Smooth muscle cell (in vitro differentiated cells): ENCODE results near the gene NDST1. TPM values are rescaled to one million over a fixed set of nuclear protein-coding genes. Genes with fewer than 3 reads are reported as not detected.

Experiments
- DNase-seq: peaks from one replicate; lab custom pipeline; 2025; ENCODE audit not compliant: unreplicated experiment; lab: John Stamatoyannopoulos, UW
- H2AFZ ChIP-seq: fragments of 200-600 bp; sonication (generic); 2 replicates; pipeline ENCODE4 v1.6.0; 2016; ENCODE audit warnings: antibody characterized with exemption, low read depth, mild to moderate bottlenecking
- H3F3A ChIP-seq: fragments of 200-600 bp; sonication (generic); 2 replicates; pipeline ENCODE4 v1.6.0; 2017; ENCODE audit warnings: antibody characterized with exemption, low read depth
- H3K27ac ChIP-seq: fragments of 200-600 bp; sonication (generic); 2 replicates; pipeline ENCODE4 v1.5.1; 2016; ENCODE audit warnings: low read depth, mild to moderate bottlenecking
- H3K27me3 ChIP-seq: fragments of 200-600 bp; sonication (generic); 2 replicates; pipeline ENCODE4 v1.6.1; 2016; ENCODE audit warnings: low read depth, mild to moderate bottlenecking
- H3K36me3 ChIP-seq: fragments of 200-600 bp; sonication (generic); 2 replicates; pipeline ENCODE4 v1.5.1; 2016; ENCODE audit warnings: low read depth
- H3K4me1 ChIP-seq: fragments of 200-600 bp; sonication (generic); 2 replicates; pipeline ENCODE4 v1.5.1; 2016; ENCODE audit warnings: low read depth
- H3K4me2 ChIP-seq: fragments of 200-600 bp; sonication (generic); 2 replicates; pipeline ENCODE4 v1.6.0; 2016; ENCODE audit warnings: mild to moderate bottlenecking
- H3K4me3 ChIP-seq: fragments of 200-600 bp; sonication (generic); 2 replicates; pipeline ENCODE4 v1.5.1; 2016; ENCODE audit warnings: mild to moderate bottlenecking
- H3K79me2 ChIP-seq: fragments of 200-600 bp; sonication (generic); 2 replicates; pipeline ENCODE4 v1.6.0; 2016; ENCODE audit warnings: low read depth, mild to moderate bottlenecking
- H3K9ac ChIP-seq: fragments of 200-600 bp; sonication (generic); 2 replicates; pipeline ENCODE4 v1.6.0; 2016; ENCODE audit warnings: low read depth
- H3K9me3 ChIP-seq: fragments of 200-600 bp; sonication (generic); replicated peaks from 2 replicates; pipeline ENCODE4 v1.5.1; 2016; ENCODE audit warnings: low read depth
- H4K20me1 ChIP-seq: fragments of 200-600 bp; sonication (generic); 2 replicates; pipeline ENCODE4 v1.6.0; 2016; ENCODE audit warnings: low read depth
- WGBS: methylation state at CpG from one replicate; pipeline ENCODE4 v1.1.7; 2016; ENCODE audit warnings: low lambda C conversion rate; 5-methylcytosine and 5-hydroxymethylcytosine counted together
- polyA plus RNA-seq: library from polyadenylated mRNA; unstranded; fragments of >200 nt; fragmentation: Nextera tagmentation; extraction: Ambion mirVana; gene quantifications from 2 replicates; pipeline ENCODE4 v1.2.1, GENCODE V29; 2016
- total RNA-seq: library from RNA; depleted of rRNA; stranded (reverse); fragments of >200 nt; gene quantifications from 2 replicates; pipeline ENCODE4 v1.2.3, GENCODE V29; 2014
- TF ChIP-seq, protein P1 (sequence below): fragments of 200-600 bp; sonication (generic); IDR thresholded peaks from 2 replicates; pipeline ENCODE4 v1.5.1; 2017; ENCODE audit warnings: borderline replicate concordance, mild to moderate bottlenecking, antibody characterized with exemption; ENCODE audit not compliant: insufficient read depth, poor library complexity, severe bottlenecking

NDST1 gene
- total and polyA plus RNA-seq, 2 experiments from 2014 or later, result 32.4 to 53.0 TPM

DNA sequence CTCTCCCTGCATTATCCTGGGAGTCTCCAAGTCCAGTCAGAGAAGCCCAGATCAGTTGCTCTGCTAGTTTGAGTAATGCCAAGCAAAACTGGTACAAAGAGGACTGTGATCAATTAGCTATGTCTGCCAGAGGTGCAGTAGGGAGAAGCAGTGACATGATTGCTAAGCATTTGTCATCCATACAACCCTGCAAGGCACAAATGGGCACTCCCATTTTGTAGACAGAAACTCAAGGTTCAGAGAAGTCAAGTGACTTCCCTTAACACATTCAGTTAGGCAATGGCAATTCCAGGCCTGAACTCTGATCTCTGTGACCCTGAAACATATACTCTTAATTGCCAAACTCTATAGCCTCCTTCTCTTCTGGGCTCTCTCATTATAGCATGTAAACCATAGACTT lies 34.0 kb downstream of the NDST1 start:
- Histone ChIP-seq H3F3A (peaks cover 11% of the 10 kb centered on the region), H3K79me2 (no peaks in the 10 kb centered on the region), H3K27ac (peak overlapping the region; percentile 93), H2AFZ (no peak overlapping the region), H3K4me3 (no peak overlapping the region), H3K4me2 (peak overlapping the region; percentile 48), H3K9ac (no peak overlapping the region), H3K9me3 (no peaks in the 10 kb centered on the region), H3K36me3 (peaks cover 10% of the 10 kb centered on the region), H3K4me1 (no peaks in the 10 kb centered on the region), H3K27me3 (no peaks in the 10 kb centered on the region), H4K20me1 (peaks cover 25% of the 10 kb centered on the region)
- DNase-seq, result no peak
- TF ChIP-seq, protein P1, sequence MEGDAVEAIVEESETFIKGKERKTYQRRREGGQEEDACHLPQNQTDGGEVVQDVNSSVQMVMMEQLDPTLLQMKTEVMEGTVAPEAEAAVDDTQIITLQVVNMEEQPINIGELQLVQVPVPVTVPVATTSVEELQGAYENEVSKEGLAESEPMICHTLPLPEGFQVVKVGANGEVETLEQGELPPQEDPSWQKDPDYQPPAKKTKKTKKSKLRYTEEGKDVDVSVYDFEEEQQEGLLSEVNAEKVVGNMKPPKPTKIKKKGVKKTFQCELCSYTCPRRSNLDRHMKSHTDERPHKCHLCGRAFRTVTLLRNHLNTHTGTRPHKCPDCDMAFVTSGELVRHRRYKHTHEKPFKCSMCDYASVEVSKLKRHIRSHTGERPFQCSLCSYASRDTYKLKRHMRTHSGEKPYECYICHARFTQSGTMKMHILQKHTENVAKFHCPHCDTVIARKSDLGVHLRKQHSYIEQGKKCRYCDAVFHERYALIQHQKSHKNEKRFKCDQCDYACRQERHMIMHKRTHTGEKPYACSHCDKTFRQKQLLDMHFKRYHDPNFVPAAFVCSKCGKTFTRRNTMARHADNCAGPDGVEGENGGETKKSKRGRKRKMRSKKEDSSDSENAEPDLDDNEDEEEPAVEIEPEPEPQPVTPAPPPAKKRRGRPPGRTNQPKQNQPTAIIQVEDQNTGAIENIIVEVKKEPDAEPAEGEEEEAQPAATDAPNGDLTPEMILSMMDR, result no peak

DNA sequence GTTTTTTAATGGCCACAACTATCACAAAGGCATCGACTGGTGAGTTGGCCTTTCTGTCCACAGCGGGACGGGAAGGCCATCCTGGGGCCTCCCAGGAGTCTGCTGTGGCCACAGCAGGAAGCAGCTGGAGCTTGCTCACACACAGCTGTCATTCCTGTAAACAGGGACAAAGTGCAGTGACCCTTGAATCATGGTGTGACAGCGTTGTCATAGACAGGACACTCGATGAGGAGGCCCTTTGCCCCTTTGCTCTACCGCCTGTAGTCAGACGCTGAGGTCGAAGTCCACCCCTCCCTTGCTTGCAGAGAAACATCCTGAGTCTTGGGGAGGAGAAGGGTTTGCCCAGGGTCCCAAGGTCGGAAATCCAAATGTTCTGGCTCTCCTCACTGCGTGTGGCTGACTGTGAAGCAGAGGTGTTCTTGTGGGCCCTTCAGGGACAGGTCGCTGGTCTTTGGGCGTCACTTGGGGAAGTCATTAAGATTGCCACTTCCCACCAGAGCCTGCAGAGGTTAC lies 35.1 kb downstream of the NDST1 start:
- no peak overlapping the region for H2AFZ ChIP-seq
- H3K9ac ChIP-seq, result no peak overlapping the region
- H3K4me1 ChIP-seq, result no peaks in the 10 kb centered on the region
- H3K27ac ChIP-seq, result peak overlapping the region; percentile 93
- H3K36me3 ChIP-seq, result peaks cover 10% of the 10 kb centered on the region
- H3F3A ChIP-seq, result peaks cover 11% of the 10 kb centered on the region
- no peaks in the 10 kb centered on the region for H3K27me3 ChIP-seq
- TF ChIP-seq, protein P1, result no peak
- no peaks in the 10 kb centered on the region for H3K79me2 ChIP-seq
- 69% methylated on average over 12 of the region's 12 CpGs for WGBS
- H3K4me2 ChIP-seq, result no peak overlapping the region
- no peaks in the 10 kb centered on the region for H3K9me3 ChIP-seq
- no peak overlapping the region for H3K4me3 ChIP-seq
- no peak for DNase-seq
- H4K20me1 ChIP-seq, result peaks cover 21% of the 10 kb centered on the region

DNA sequence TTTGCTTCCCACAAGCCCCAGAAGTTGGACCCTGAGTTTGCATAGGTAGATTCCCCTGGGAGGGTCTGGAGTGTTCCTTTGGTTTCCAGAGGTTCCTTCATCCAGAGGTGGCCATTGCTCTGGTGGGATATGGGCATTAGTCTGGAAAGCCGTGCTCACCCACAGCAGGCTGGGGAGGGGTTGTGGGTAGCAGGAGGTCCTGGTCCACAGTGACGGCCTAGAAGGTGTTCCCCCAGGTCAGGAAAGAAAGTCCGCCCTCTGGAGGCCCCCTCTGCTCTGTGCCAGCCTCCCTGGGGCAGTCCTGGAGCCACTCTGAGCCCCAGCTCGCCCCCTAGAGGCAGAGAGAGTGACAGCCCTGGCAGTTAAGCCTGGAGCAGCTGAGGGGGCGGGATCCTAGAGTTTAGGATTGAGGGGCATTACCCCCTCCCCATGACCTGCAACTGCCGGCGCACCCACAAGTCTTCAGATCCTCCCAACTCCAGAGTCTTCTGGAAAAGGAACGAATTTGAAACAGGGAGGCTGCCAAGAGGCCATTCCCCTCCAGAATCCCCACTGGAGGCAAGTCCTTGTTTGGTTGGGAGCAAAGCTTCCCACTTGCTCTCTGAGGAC lies 36.8 kb downstream of the NDST1 start:
- H3K4me2 ChIP-seq, result no peak overlapping the region
- H3K27me3 ChIP-seq, result no peaks in the 10 kb centered on the region
- H3K36me3 ChIP-seq, result peaks cover 10% of the 10 kb centered on the region
- H2AFZ ChIP-seq, result no peak overlapping the region
- H3F3A ChIP-seq, result peaks cover 7% of the 10 kb centered on the region
- TF ChIP-seq, protein P1, result peak; percentile 56
- H3K79me2 ChIP-seq, result no peaks in the 10 kb centered on the region
- no peaks in the 10 kb centered on the region for H3K4me1 ChIP-seq
- H3K9ac ChIP-seq, result no peak overlapping the region
- H3K27ac ChIP-seq, result no peak overlapping the region
- DNase-seq, result no peak
- WGBS, result 64% methylated on average over 8 of the region's 8 CpGs
- H4K20me1 ChIP-seq, result peaks cover 10% of the 10 kb centered on the region
- no peaks in the 10 kb centered on the region for H3K9me3 ChIP-seq
- H3K4me3 ChIP-seq, result no peak overlapping the region

DNA sequence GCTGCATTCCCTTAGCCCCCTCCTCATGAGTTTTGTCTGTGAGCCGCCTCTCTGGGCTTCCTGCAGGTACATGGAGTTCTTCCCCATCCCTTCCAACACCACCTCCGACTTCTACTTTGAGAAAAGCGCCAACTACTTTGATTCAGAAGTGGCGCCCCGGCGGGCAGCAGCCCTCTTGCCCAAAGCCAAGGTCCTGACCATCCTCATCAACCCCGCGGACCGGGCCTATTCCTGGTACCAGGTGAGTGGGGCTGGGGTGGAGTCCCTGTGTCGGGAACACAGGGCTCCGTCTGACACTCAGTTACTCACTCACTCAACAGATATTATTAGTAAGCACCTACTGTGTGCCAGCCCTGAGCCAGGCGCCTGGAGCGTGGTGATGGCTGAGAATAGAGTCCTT lies 37.3 kb downstream of the NDST1 start:
- Histone ChIP-seq H3K4me3 (no peak overlapping the region), H4K20me1 (peaks cover 6% of the 10 kb centered on the region), H3K4me2 (no peak overlapping the region), H3K79me2 (no peaks in the 10 kb centered on the region), H3K9ac (no peak overlapping the region), H3K27ac (no peak overlapping the region), H3F3A (peaks cover 3% of the 10 kb centered on the region), H3K27me3 (no peaks in the 10 kb centered on the region), H2AFZ (no peak overlapping the region), H3K9me3 (no peaks in the 10 kb centered on the region), H3K36me3 (peaks cover 9% of the 10 kb centered on the region), H3K4me1 (no peaks in the 10 kb centered on the region)
- WGBS, result 98% methylated on average over 13 of the region's 13 CpGs
- TF ChIP-seq, protein P1, result no peak
- no peak for DNase-seq
